ENCODE results near the gene IFIT3.

IFIT3 gene

DNA sequence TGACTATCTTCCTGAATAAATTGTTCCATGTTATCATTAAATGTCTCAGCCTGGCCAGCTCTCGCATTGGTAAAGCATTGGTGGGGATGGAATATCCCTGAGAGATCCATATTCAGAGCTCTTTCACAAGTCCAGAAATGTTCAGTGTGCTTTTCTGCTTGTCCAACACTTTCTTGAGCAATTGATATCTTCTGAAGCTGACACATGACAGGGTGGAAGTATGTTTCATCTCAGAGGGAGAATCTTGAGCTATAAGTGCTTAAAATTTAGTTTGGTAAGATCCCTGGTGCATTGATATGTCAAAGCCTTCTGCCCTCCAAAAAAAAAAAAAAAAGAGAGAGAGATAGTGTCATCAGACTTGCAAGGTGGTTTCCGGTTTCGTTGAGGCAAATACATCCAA, 7.4 kb downstream of the IFIT3 start:
- no peak overlapping the region for H3K4me2 ChIP-seq (ENCODE audit: low read depth, low read length)
- H3K9me3 ChIP-seq (replicated peaks; ENCODE audit: insufficient read depth, low read length), result no peaks in the 10 kb centered on the region
- no peak overlapping the region for H2AFZ ChIP-seq (ENCODE audit: low read length)
- H3K79me2 ChIP-seq (ENCODE audit: low read length), result no peaks in the 10 kb centered on the region
- H3K4me1 ChIP-seq (ENCODE audit: low read length), result peaks cover 25% of the 10 kb centered on the region
- no peaks in the 10 kb centered on the region for H3K9me2 ChIP-seq (replicated peaks; ENCODE audit: insufficient read depth, low read length)
- H4K20me1 ChIP-seq (ENCODE audit: insufficient read depth, low read length), result no peaks in the 10 kb centered on the region
- H3K27me3 ChIP-seq (replicated peaks; ENCODE audit: insufficient read depth, low read length), result 0 out of 2 replicates have a peak, but pooled peaks cover 7% of the 10 kb centered on the region
- H3K36me3 ChIP-seq (replicated peaks; ENCODE audit: insufficient read depth, low read length), result no peaks in the 10 kb centered on the region
- H3K4me3 ChIP-seq (ENCODE audit: low read length), result no peak overlapping the region
- H3K9ac ChIP-seq (ENCODE audit: low read length), result no peak overlapping the region
- H3K27ac ChIP-seq (ENCODE audit: low read length), result no peak overlapping the region
- TF ChIP-seq EZH2phosphoT487 (IDR thresholded peaks at IDR 0.05; ENCODE audit: low read length) (no peak), EZH2 (optimal IDR thresholded peaks at IDR 0.05; ENCODE audit: low read depth, low read length) (no peak)
- TF ChIP-seq, protein P1, sequence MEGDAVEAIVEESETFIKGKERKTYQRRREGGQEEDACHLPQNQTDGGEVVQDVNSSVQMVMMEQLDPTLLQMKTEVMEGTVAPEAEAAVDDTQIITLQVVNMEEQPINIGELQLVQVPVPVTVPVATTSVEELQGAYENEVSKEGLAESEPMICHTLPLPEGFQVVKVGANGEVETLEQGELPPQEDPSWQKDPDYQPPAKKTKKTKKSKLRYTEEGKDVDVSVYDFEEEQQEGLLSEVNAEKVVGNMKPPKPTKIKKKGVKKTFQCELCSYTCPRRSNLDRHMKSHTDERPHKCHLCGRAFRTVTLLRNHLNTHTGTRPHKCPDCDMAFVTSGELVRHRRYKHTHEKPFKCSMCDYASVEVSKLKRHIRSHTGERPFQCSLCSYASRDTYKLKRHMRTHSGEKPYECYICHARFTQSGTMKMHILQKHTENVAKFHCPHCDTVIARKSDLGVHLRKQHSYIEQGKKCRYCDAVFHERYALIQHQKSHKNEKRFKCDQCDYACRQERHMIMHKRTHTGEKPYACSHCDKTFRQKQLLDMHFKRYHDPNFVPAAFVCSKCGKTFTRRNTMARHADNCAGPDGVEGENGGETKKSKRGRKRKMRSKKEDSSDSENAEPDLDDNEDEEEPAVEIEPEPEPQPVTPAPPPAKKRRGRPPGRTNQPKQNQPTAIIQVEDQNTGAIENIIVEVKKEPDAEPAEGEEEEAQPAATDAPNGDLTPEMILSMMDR (IDR thresholded peaks at IDR 0.05; ENCODE audit: low read length), result no peak
- peaks cover 26% of the 10 kb centered on the region for H3F3A ChIP-seq (ENCODE audit: insufficient read depth, low read length)
- peak; percentile 9 for DNase-seq

DNA sequence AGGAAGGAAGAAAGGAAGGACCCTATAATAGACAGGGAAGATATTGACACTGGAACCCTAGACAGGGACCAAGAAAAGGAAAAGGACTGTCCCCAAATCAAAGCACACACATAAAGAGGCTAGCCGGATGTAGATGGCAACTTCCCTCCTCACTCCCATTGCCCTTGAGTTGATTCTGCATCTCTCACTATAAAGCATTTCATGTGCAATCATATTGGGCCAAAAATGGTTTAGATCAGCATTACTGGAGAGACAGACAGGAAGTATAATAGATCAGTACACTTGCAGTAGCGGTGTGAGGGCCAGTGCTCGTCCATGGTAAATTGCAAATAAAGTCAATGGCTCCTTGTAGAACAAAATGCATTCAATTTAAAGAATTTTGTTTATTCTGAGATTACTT, 8.4 kb downstream of the IFIT3 start:
- Histone ChIP-seq H4K20me1 (ENCODE audit: insufficient read depth, low read length) (no peaks in the 10 kb centered on the region), H3K36me3 (replicated peaks; ENCODE audit: insufficient read depth, low read length) (no peaks in the 10 kb centered on the region), H3K27ac (ENCODE audit: low read length) (no peak overlapping the region), H3K9me3 (replicated peaks; ENCODE audit: insufficient read depth, low read length) (no peaks in the 10 kb centered on the region), H3K27me3 (replicated peaks; ENCODE audit: insufficient read depth, low read length) (0 out of 2 replicates have a peak, but pooled peaks cover under 1% of the 10 kb centered on the region), H2AFZ (ENCODE audit: low read length) (no peak overlapping the region), H3K79me2 (ENCODE audit: low read length) (no peaks in the 10 kb centered on the region), H3K9ac (ENCODE audit: low read length) (no peak overlapping the region), H3K4me2 (ENCODE audit: low read depth, low read length) (no peak overlapping the region), H3K9me2 (replicated peaks; ENCODE audit: insufficient read depth, low read length) (no peaks in the 10 kb centered on the region), H3K4me3 (ENCODE audit: low read length) (no peak overlapping the region), H3F3A (ENCODE audit: insufficient read depth, low read length) (peaks cover 26% of the 10 kb centered on the region), H3K4me1 (ENCODE audit: low read length) (peaks cover 25% of the 10 kb centered on the region)
- no peak for TF ChIP-seq EZH2 (optimal IDR thresholded peaks at IDR 0.05; ENCODE audit: low read depth, low read length)
- TF ChIP-seq, protein P1 (IDR thresholded peaks at IDR 0.05; ENCODE audit: low read length), result no peak
- TF ChIP-seq EZH2phosphoT487 (IDR thresholded peaks at IDR 0.05; ENCODE audit: low read length), result no peak
- DNase-seq, result no peak

DNA sequence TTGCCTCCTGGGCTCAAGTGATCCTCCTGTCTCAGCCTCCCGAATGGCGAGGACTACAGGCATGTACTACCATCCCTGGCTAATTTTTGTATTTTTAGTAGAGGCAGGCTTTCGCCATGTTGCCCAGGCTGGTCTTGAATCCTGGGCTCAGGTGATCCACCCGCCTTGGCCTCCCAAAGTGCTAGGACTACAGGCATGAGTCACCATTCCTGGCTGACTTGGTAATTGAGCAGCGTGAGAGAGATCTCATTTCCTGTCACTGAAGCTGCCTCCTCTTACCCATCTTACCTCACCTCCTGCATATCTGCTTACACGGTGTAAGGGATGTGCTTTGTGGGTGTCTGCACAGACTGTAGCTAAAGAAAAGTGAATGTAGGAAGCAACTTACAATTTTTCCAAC, 9.7 kb downstream of the IFIT3 start:
- no peaks in the 10 kb centered on the region for H3K27me3 ChIP-seq (replicated peaks; ENCODE audit: insufficient read depth, low read length)
- no peak overlapping the region for H3K4me3 ChIP-seq (ENCODE audit: low read length)
- peaks cover 18% of the 10 kb centered on the region for H3F3A ChIP-seq (ENCODE audit: insufficient read depth, low read length)
- TF ChIP-seq EZH2phosphoT487 (IDR thresholded peaks at IDR 0.05; ENCODE audit: low read length) (no peak), EZH2 (optimal IDR thresholded peaks at IDR 0.05; ENCODE audit: low read depth, low read length) (no peak)
- TF ChIP-seq, protein P1 (IDR thresholded peaks at IDR 0.05; ENCODE audit: low read length), result no peak
- H2AFZ ChIP-seq (ENCODE audit: low read length), result no peak overlapping the region
- no peaks in the 10 kb centered on the region for H3K9me3 ChIP-seq (replicated peaks; ENCODE audit: insufficient read depth, low read length)
- H3K27ac ChIP-seq (ENCODE audit: low read length), result no peak overlapping the region
- H3K36me3 ChIP-seq (replicated peaks; ENCODE audit: insufficient read depth, low read length), result no peaks in the 10 kb centered on the region
- no peaks in the 10 kb centered on the region for H3K79me2 ChIP-seq (ENCODE audit: low read length)
- DNase-seq, result no peak
- no peaks in the 10 kb centered on the region for H4K20me1 ChIP-seq (ENCODE audit: insufficient read depth, low read length)
- H3K4me2 ChIP-seq (ENCODE audit: low read depth, low read length), result no peak overlapping the region
- H3K9ac ChIP-seq (ENCODE audit: low read length), result no peak overlapping the region
- peaks cover 23% of the 10 kb centered on the region for H3K4me1 ChIP-seq (ENCODE audit: low read length)
- no peaks in the 10 kb centered on the region for H3K9me2 ChIP-seq (replicated peaks; ENCODE audit: insufficient read depth, low read length)

Data from MM.1S (cell line).